KMS-11 (cell line): ENCODE results near the gene PALM.
A peak's percentile ranks its signal among the peaks of the same experiment; 100 is the strongest.
"Not testable (repeated sequence)": the region's sequence is repeated elsewhere in the genome, so short reads cannot be mapped to it uniquely, and the experiment has no call there.

Experiments used
- H2AFZ ChIP-seq: fragments of 200-600 bp; sonication (generic); 2 replicates; pipeline ENCODE4 v1.6.1; 2016; ENCODE audit warnings: antibody characterized with exemption, mixed run types, low read depth
- H3K27ac ChIP-seq: fragments of 200-600 bp; sonication (generic); 2 replicates; pipeline ENCODE4 v1.6.1; 2016; ENCODE audit warnings: mild to moderate bottlenecking, mixed run types
- H3K27me3 ChIP-seq: fragments of 200-600 bp; sonication (generic); 2 replicates; pipeline ENCODE4 v1.6.1; 2017; ENCODE audit warnings: mild to moderate bottlenecking, low read depth, mixed run types, moderate library complexity; ENCODE audit not compliant: insufficient read depth
- H3K36me3 ChIP-seq: fragments of 200-600 bp; sonication (generic); 2 replicates; pipeline ENCODE4 v1.6.1; 2017; ENCODE audit warnings: mild to moderate bottlenecking, mixed run types; ENCODE audit not compliant: insufficient read depth
- H3K4me1 ChIP-seq: fragments of 200-600 bp; sonication (generic); 2 replicates; pipeline ENCODE4 v1.6.1; 2016; ENCODE audit warnings: mild to moderate bottlenecking, low read depth, mixed run types; ENCODE audit not compliant: poor library complexity, severe bottlenecking
- H3K4me2 ChIP-seq: fragments of 200-600 bp; sonication (generic); 2 replicates; pipeline ENCODE4 v1.7.0; 2016; ENCODE audit warnings: mild to moderate bottlenecking, mixed run types
- H3K4me3 ChIP-seq: fragments of 200-600 bp; sonication (generic); IDR thresholded peaks from 2 replicates; pipeline ENCODE4 v1.6.1; 2017; ENCODE audit warnings: low read depth, low read length, mixed read lengths; ENCODE audit not compliant: insufficient read depth
- H3K79me2 ChIP-seq: fragments of 200-600 bp; sonication (generic); 2 replicates; pipeline ENCODE4 v1.6.1; 2016; ENCODE audit warnings: low read depth, mixed run types; ENCODE audit not compliant: insufficient read depth
- H3K9ac ChIP-seq: fragments of 200-600 bp; sonication (generic); 2 replicates; pipeline ENCODE4 v1.6.1; 2016; ENCODE audit warnings: mild to moderate bottlenecking, mixed run types
- H4K20me1 ChIP-seq: fragments of 200-600 bp; sonication (generic); 2 replicates; pipeline ENCODE4 v1.6.1; 2016; ENCODE audit warnings: mild to moderate bottlenecking, mixed run types; ENCODE audit not compliant: insufficient read depth
- CTCF ChIP-seq: fragments of 200-600 bp; sonication (generic); conservative IDR thresholded peaks from 2 replicates; pipeline ENCODE4 v1.6.1; 2017; ENCODE audit warnings: low read depth, mild to moderate bottlenecking, antibody characterized with exemption, low read length, moderate library complexity, mixed read lengths

The PALM gene

GRCh38 chr19:737591-738093, 28.9 kb downstream of the PALM start:
- no peaks in the 10 kb centered on the region for H3K36me3 ChIP-seq
- H3K4me2 ChIP-seq = no peak overlapping the region

GRCh38 chr19:738509-739128, 29.9 kb downstream of the PALM start:
- H3K27ac ChIP-seq = no peak overlapping the region
- H3K36me3 ChIP-seq = no peaks in the 10 kb centered on the region
- no peaks in the 10 kb centered on the region for H3K4me1 ChIP-seq
- no peak overlapping the region for H3K4me2 ChIP-seq
- no peaks in the 10 kb centered on the region for H3K79me2 ChIP-seq
- TF ChIP-seq CTCF = no peak
- H3K4me3 ChIP-seq = no peak overlapping the region
- no peak overlapping the region for H2AFZ ChIP-seq
- no peaks in the 10 kb centered on the region for H4K20me1 ChIP-seq
- peaks cover 69% of the 10 kb centered on the region for H3K27me3 ChIP-seq
- H3K9ac ChIP-seq = no peak overlapping the region

More at GRCh38 chr19:737591-738093, 28.9 kb downstream of the PALM start:
- Histone ChIP-seq H3K27ac (no peak overlapping the region), H3K9ac (no peak overlapping the region), H3K4me3 (no peak overlapping the region), H4K20me1 (no peaks in the 10 kb centered on the region), H3K4me1 (peaks cover 6% of the 10 kb centered on the region), H2AFZ (no peak overlapping the region), H3K79me2 (no peaks in the 10 kb centered on the region), H3K27me3 (peaks cover 73% of the 10 kb centered on the region)
- peak; percentile 49 for TF ChIP-seq CTCF

GRCh38 chr19:739998-740715, 31.4 kb downstream of the PALM start:
- Histone ChIP-seq H3K9ac (no peak overlapping the region), H3K27me3 (peaks cover 71% of the 10 kb centered on the region), H3K4me1 (no peaks in the 10 kb centered on the region), H2AFZ (no peak overlapping the region), H3K27ac (no peak overlapping the region), H3K4me3 (no peak overlapping the region), H3K4me2 (no peak overlapping the region), H4K20me1 (no peaks in the 10 kb centered on the region), H3K79me2 (no peaks in the 10 kb centered on the region), H3K36me3 (no peaks in the 10 kb centered on the region)
- TF ChIP-seq CTCF = no peak

- H4K20me1 ChIP-seq, H3K4me2 ChIP-seq, H3K36me3 ChIP-seq: not testable (repeated sequence)
Measured at GRCh38 chr19:740816-741505, 32.2 kb downstream of the PALM start.

More at GRCh38 chr19:740816-741505, 32.2 kb downstream of the PALM start:
- not testable (repeated sequence) for H3K9ac ChIP-seq, H3K79me2 ChIP-seq, H3K27ac ChIP-seq, H2AFZ ChIP-seq, H3K4me3 ChIP-seq, H3K4me1 ChIP-seq
- H3K27me3 ChIP-seq = peaks cover 79% of the 10 kb centered on the region
